Measurements from ENCODE around the gene NDC1.

Gene NDC1

GRCh38 chr1:53763911-53764310, 74.2 kb downstream of the NDC1 start:
- no peak for DNase-seq

GRCh38 chr1:53763461-53763860, 74.6 kb downstream of the NDC1 start:
- DNase-seq = no peak

GRCh38 chr1:53760497-53760896, 77.6 kb downstream of the NDC1 start:
- peak; percentile 22 for DNase-seq

- no peak for DNase-seq
These were observed 82.2 kb downstream of the NDC1 start for GRCh38 chr1:53755874-53756273.

GRCh38 chr1:53754484-53755312, 83.4 kb downstream of the NDC1 start:
- peak; percentile 74 for DNase-seq

GRCh38 chr1:53752281-53752680, 85.8 kb downstream of the NDC1 start:
- no peak for DNase-seq

- no peak for DNase-seq
These were observed 90.3 kb downstream of the NDC1 start for GRCh38 chr1:53747841-53748240.

GRCh38 chr1:53740621-53741105, 97.4 kb downstream of the NDC1 start:
- DNase-seq = peak; percentile 10

- peak; percentile 88 for DNase-seq
These were observed 98.9 kb downstream of the NDC1 start, which contains the start of gene GLIS1 for GRCh38 chr1:53739109-53739681. TSS of gene GLIS1 (minus strand) at chr1:53739164. CDS start at chr1:53738064, 1,100 bp downstream.

GRCh38 chr1:53738205-53739108, 99.6 kb downstream of the NDC1 start:
- no peak for DNase-seq

- no peak for DNase-seq
These were observed 100.4 kb downstream of the NDC1 start for GRCh38 chr1:53737648-53738204.

- DNase-seq = no peak
These were observed 101.8 kb downstream of the NDC1 start for GRCh38 chr1:53736290-53736689.

GRCh38 chr1:53735681-53736080, 102.4 kb downstream of the NDC1 start:
- DNase-seq = no peak

GRCh38 chr1:53735261-53735660, 102.8 kb downstream of the NDC1 start:
- DNase-seq = no peak

GRCh38 chr1:53734650-53735211, 103.4 kb downstream of the NDC1 start:
- no peak for DNase-seq

GRCh38 chr1:53733975-53734649, 104.0 kb downstream of the NDC1 start:
- no peak for DNase-seq

GRCh38 chr1:53733447-53733931, 104.6 kb downstream of the NDC1 start:
- DNase-seq = no peak

GRCh38 chr1:53732912-53733317, 105.2 kb downstream of the NDC1 start:
- DNase-seq = no peak

- no peak for DNase-seq
These were observed 105.7 kb downstream of the NDC1 start for GRCh38 chr1:53732409-53732808.

GRCh38 chr1:53731779-53732305, 106.3 kb downstream of the NDC1 start:
- DNase-seq = no peak

GRCh38 chr1:53731043-53731600, 107.0 kb downstream of the NDC1 start:
- no peak for DNase-seq

All from hematopoietic multipotent progenitor cell treated with erythropoietin and hydrocortisone succinate and interleukin-3 and kit ligand, for 4 days (in vitro differentiated cells).